Vagina (tissue), 2 donors: ENCODE results near the gene ARHGEF16.

ENCODE experiments used
- CTCF ChIP-seq, 3 experiments: fragments of 450-650 bp in 2 of 3; fragments of 200-600 bp in 1 of 3; sonication (generic) in 1 of 3; IDR thresholded peaks; one replicate each; pipeline ENCODE4 v1.5.1; 2017 to 2019; ENCODE audit warnings: antibody characterized with exemption in 3 of 3, mild to moderate bottlenecking in 2 of 3, moderate library complexity in 2 of 3
- POLR2AphosphoS5 ChIP-seq, 2 donors: sonication (generic); formaldehyde crosslinking; IDR thresholded peaks; one replicate each; pipeline ENCODE4 v1.9.0; 2017; ENCODE audit warnings: antibody characterized with exemption in 2 of 2, mild to moderate bottlenecking in 2 of 2, low read depth in 1 of 2; ENCODE audit not compliant: insufficient read depth in 1 of 2

DNA sequence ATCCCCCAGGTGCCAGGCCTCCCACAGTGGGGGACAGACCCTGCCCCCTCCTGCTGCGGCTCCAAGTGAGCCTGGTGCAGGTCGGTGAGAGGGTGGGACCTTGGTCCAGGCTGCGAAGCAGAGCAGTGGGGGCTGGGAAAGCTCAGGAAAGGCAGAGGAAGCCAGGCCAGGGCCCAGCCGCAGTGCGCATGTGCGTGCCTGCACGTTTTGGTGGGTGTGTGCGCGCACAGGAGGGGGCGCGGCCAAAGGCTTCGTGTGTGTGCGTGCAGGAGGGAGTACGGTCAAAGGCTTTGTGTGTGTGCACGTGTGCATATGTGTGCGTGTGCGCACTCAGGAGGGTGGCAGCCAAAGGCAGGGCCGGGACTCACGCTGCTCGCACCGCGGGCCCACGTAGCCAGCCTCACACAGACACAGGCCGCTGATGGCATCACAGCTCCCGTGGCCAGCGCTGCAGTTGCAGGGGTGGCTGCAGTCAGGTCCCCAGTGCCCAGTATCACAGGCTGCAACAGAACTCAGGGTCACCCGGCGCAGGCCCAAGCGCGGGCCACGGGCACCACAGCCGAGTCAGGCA lies 45.9 kb downstream of the ARHGEF16 start:
- TF ChIP-seq CTCF (IDR thresholded peaks at IDR 0.05), result no peak
- no peak for TF ChIP-seq POLR2AphosphoS5 (IDR thresholded peaks at IDR 0.05; ENCODE audit: insufficient read depth in 1 of 2, low read depth in 1 of 2)
